Psoas muscle (tissue), 8 donors: ENCODE measurements around the gene CD44. TPM values are rescaled to one million over a fixed set of nuclear protein-coding genes. Genes with fewer than 3 reads are reported as not detected.

ENCODE experiments used
- ATAC-seq, 4 donors: fragments of 200-7000 bp; cut with Tn5 transposase; one replicate each; pipeline ENCODE4 v1.9.1; 2020; ENCODE audit warnings: moderate library complexity in 3 of 4, mild to moderate bottlenecking in 2 of 4
- DNase-seq, 2 donors: peaks; one replicate each; pipeline ENCODE4 v3.0.0-alpha.2; 2020
- H3K27ac ChIP-seq: fragments of 200-600 bp; one replicate; pipeline ENCODE4 v1.8.0; 2022
- H3K27me3 ChIP-seq, 3 donors: fragments of 200-600 bp in 1 of 3; one replicate each; pipeline versions ENCODE4 v1.6.1 to v1.8.0; 2013 to 2022; ENCODE audit warnings: low read length in 2 of 3, mild to moderate bottlenecking in 2 of 3, moderate library complexity in 1 of 3; ENCODE audit not compliant: insufficient read depth in 3 of 3
- H3K36me3 ChIP-seq, 2 donors: fragments of 200-600 bp in 1 of 2; one replicate each; pipeline versions ENCODE4 v1.6.1 to v1.8.0; 2013 to 2022; ENCODE audit warnings: low read depth in 1 of 2, mild to moderate bottlenecking in 1 of 2, moderate library complexity in 1 of 2; ENCODE audit not compliant: insufficient read depth in 1 of 2
- H3K4me1 ChIP-seq: fragments of 200-600 bp; one replicate; pipeline ENCODE4 v1.8.0; 2022
- H3K4me3 ChIP-seq: fragments of 200-600 bp; one replicate; pipeline ENCODE4 v1.8.0; 2022; ENCODE audit warnings: mild to moderate bottlenecking
- H3K9me3 ChIP-seq: fragments of 200-600 bp; one replicate; pipeline ENCODE4 v1.8.0; 2022
- CTCF ChIP-seq: fragments of 200-600 bp; IDR thresholded peaks from one replicate; pipeline ENCODE4 v1.8.0; 2022; ENCODE audit warnings: antibody characterized with exemption
- WGBS, 3 donors: extraction: QIAGEN DNeasy Blood & Tissue Kit; methylation state at CpG; one replicate each; pipeline versions ENCODE4 v1.1.6 to v1.1.7; 2013; 5-methylcytosine and 5-hydroxymethylcytosine counted together
- intact Hi-C, 2 donors: fragments of 100-400 bp; cut with DNase I; formaldehyde crosslinking; loops; one replicate each; pipeline versions ENCODE4 v1.11.0 to v1.14.2; 2022
- polyA plus RNA-seq, 3 donors: library from polyadenylated mRNA; stranded (reverse); fragments of 200-250 nt; gene quantifications; one replicate each; pipeline ENCODE4 v1.2.3, GENCODE V29; 2013
- total RNA-seq, 4 donors: library from RNA; stranded (reverse); fragmentation: NEBNext Ultra II Directional in 2 of 4; extraction: Animal tissue kit (Norgen Biotek cat#: 25700) in 2 of 4; gene quantifications; one replicate each; pipeline versions ENCODE4 v1.2.1 to v1.2.4, GENCODE V29; 2021 to 2023
- donor health status: healthy with polysubstance abuse.
- donor health status: DM: no; HTN: no; CAD: no; lungs with moderate emphysema.
- donor health status: Bipolar disorder and iron deficiency.
- donor health status: healthy.
- donor health status: DM: yes; HTN: yes; CAD: no.
- donor health status: DM: no; HTN: no; CAD: no.
- donor health status: DM: no; HTN: no; CAD: no.
- donor health status: DM: yes; HTN: yes; CAD: no.

Gene CD44
- total and polyA plus RNA-seq, 7 donors, result 3.4 to 35.4 (median 23.2) TPM

GRCh38 chr11:35248558-35249323 lies 109.8 kb downstream of the CD44 start:
- Histone ChIP-seq H3K27me3 (no peaks in the 10 kb centered on the region), H3K4me1 (no peaks in the 10 kb centered on the region), H3K4me3 (no peak overlapping the region), H3K9me3 (no peaks in the 10 kb centered on the region), H3K27ac (no peak overlapping the region), H3K36me3 (no peaks in the 10 kb centered on the region)
- TF ChIP-seq CTCF, result no peak
- WGBS, 3 donors, result 51 to 60% (median 56%) methylated on average over 4 of the region's 4 CpGs
- ATAC-seq (no peak), DNase-seq (no peak)
- intact Hi-C loops, result no loop called here

- Histone ChIP-seq H3K4me1 (no peaks in the 10 kb centered on the region), H3K27ac (no peak overlapping the region), H3K4me3 (no peak overlapping the region), H3K36me3 (no peaks in the 10 kb centered on the region), H3K9me3 (no peaks in the 10 kb centered on the region), H3K27me3 (no peaks in the 10 kb centered on the region)
- intact Hi-C loops, result no loop called here
- ATAC-seq, result no peak
- DNase-seq, result no peak
- WGBS, 3 donors, result 95 to 99% (median 97%) methylated on average over 4 of the region's 4 CpGs
- TF ChIP-seq CTCF, result no peak
Measured at GRCh38 chr11:35250192-35250591, 111.2 kb downstream of the CD44 start.

GRCh38 chr11:35250621-35251020 lies 111.7 kb downstream of the CD44 start:
- DNase-seq (no peak), ATAC-seq (no peak)
- TF ChIP-seq CTCF, result no peak
- Histone ChIP-seq H3K4me1 (no peaks in the 10 kb centered on the region), H3K4me3 (no peak overlapping the region), H3K36me3 (no peaks in the 10 kb centered on the region), H3K27me3 (no peaks in the 10 kb centered on the region), H3K27ac (no peak overlapping the region), H3K9me3 (no peaks in the 10 kb centered on the region)
- intact Hi-C loops, result no loop called here

GRCh38 chr11:35253237-35253636 lies 114.3 kb downstream of the CD44 start:
- H3K4me1 ChIP-seq, result no peaks in the 10 kb centered on the region
- no peak overlapping the region for H3K4me3 ChIP-seq
- H3K9me3 ChIP-seq, result no peaks in the 10 kb centered on the region
- H3K27me3 ChIP-seq, result no peaks in the 10 kb centered on the region
- no peaks in the 10 kb centered on the region for H3K36me3 ChIP-seq
- H3K27ac ChIP-seq, result no peak overlapping the region
- ATAC-seq (no peak), DNase-seq (no peak)
- intact Hi-C loops, result no loop called here
- no peak for TF ChIP-seq CTCF

GRCh38 chr11:35255514-35255913 lies 116.5 kb downstream of the CD44 start:
- Histone ChIP-seq H3K4me3 (no peak overlapping the region), H3K27ac (no peak overlapping the region), H3K36me3 (no peaks in the 10 kb centered on the region), H3K9me3 (no peaks in the 10 kb centered on the region), H3K27me3 (peaks cover 0 to 3% (median 0%) of the 10 kb centered on the region in 3 donors), H3K4me1 (no peaks in the 10 kb centered on the region)
- no peak for DNase-seq
- WGBS, 3 donors, result 86 to 94% (median 91%) methylated on average over 2 of the region's 2 CpGs
- no peak for ATAC-seq
- intact Hi-C loops, result no loop called here
- no peak for TF ChIP-seq CTCF
